Mesenteric fat pad (tissue), 1 donor: Measurements from ENCODE around the gene FAT4. TPM values are rescaled to one million over a fixed set of nuclear protein-coding genes. Genes with fewer than 3 reads are reported as not detected.
A peak's percentile ranks its signal among the peaks of the same experiment; 100 is the strongest.

ENCODE experiments used
- DNase-seq: peaks from one replicate; pipeline ENCODE4 v3.0.0-alpha.2; 2020; ENCODE audit warnings: low spot score
- total RNA-seq: library from RNA; stranded (reverse); fragmentation: NEBNext Ultra II Directional; extraction: Animal tissue kit (Norgen Biotek cat#: 25700); gene quantifications from one replicate; pipeline ENCODE4 v1.2.1, GENCODE V29; 2021
- donor health status: DM: yes; HTN: yes; CAD: no.

The FAT4 gene
- total RNA-seq, 1 donor from 2014 or later = 7.3 TPM

- peak; percentile 89 for DNase-seq
These were observed 1.6 kb downstream of the FAT4 start for GRCh38 chr4:125316401-125316790.

GRCh38 chr4:125316791-125317524 lies 2.2 kb downstream of the FAT4 start:
- DNase-seq = peak; percentile 89

GRCh38 chr4:125317525-125317877 lies 2.7 kb downstream of the FAT4 start:
- no peak for DNase-seq

GRCh38 chr4:125319311-125319710 lies 4.6 kb downstream of the FAT4 start:
- DNase-seq = no peak

GRCh38 chr4:125321709-125322365 lies 7.1 kb downstream of the FAT4 start:
- DNase-seq = no peak

- no peak for DNase-seq
These were observed 7.6 kb downstream of the FAT4 start for GRCh38 chr4:125322366-125322730.

- DNase-seq = no peak
These were observed 8.9 kb downstream of the FAT4 start for GRCh38 chr4:125323654-125324053.

GRCh38 chr4:125325733-125326132 lies 11.0 kb downstream of the FAT4 start:
- no peak for DNase-seq

- no peak for DNase-seq
These were observed 16.4 kb downstream of the FAT4 start for GRCh38 chr4:125331116-125331515.

GRCh38 chr4:125334926-125335325 lies 20.2 kb downstream of the FAT4 start:
- no peak for DNase-seq

GRCh38 chr4:125338814-125339213 lies 24.1 kb downstream of the FAT4 start:
- no peak for DNase-seq

GRCh38 chr4:125344198-125344597 lies 29.4 kb downstream of the FAT4 start:
- no peak for DNase-seq

- no peak for DNase-seq
These were observed 31.9 kb downstream of the FAT4 start for GRCh38 chr4:125346616-125347015.

GRCh38 chr4:125350470-125351135 lies 35.8 kb downstream of the FAT4 start:
- no peak for DNase-seq

- DNase-seq = no peak
These were observed 37.8 kb downstream of the FAT4 start for GRCh38 chr4:125352521-125352920.

- no peak for DNase-seq
These were observed 38.4 kb downstream of the FAT4 start for GRCh38 chr4:125353131-125353530.

- DNase-seq = no peak
These were observed 41.0 kb downstream of the FAT4 start for GRCh38 chr4:125355791-125356190.

GRCh38 chr4:125357675-125358074 lies 42.9 kb downstream of the FAT4 start:
- no peak for DNase-seq

GRCh38 chr4:125358453-125358852 lies 43.7 kb downstream of the FAT4 start:
- no peak for DNase-seq

- DNase-seq = no peak
These were observed 44.6 kb downstream of the FAT4 start for GRCh38 chr4:125359363-125359762.

- no peak for DNase-seq
These were observed 45.3 kb downstream of the FAT4 start for GRCh38 chr4:125359960-125360634.

- DNase-seq = no peak
These were observed 46.0 kb downstream of the FAT4 start for GRCh38 chr4:125360727-125361126.
